HFF-Myc (cell line): Measurements from ENCODE around the gene SMYD3.

Experiments used
- DNase-seq: peaks from one replicate; pipeline ENCODE4 v3.0.0-alpha.2; 2011; ENCODE audit warnings: low read depth; ENCODE audit errors: extremely low read depth
- H3K4me3 ChIP-seq: replicated peaks from 2 replicates; pipeline ENCODE4 v1.5.1; 2011; ENCODE audit warnings: low read depth, mild to moderate bottlenecking, control low read depth, low read length
- TF ChIP-seq, protein P1 (sequence below): IDR thresholded peaks from 2 replicates; pipeline ENCODE4 v1.5.1; 2012; ENCODE audit warnings: mild to moderate bottlenecking, low read depth, low read length, control low read depth; ENCODE audit errors: missing control alignments

SMYD3 gene

DNA sequence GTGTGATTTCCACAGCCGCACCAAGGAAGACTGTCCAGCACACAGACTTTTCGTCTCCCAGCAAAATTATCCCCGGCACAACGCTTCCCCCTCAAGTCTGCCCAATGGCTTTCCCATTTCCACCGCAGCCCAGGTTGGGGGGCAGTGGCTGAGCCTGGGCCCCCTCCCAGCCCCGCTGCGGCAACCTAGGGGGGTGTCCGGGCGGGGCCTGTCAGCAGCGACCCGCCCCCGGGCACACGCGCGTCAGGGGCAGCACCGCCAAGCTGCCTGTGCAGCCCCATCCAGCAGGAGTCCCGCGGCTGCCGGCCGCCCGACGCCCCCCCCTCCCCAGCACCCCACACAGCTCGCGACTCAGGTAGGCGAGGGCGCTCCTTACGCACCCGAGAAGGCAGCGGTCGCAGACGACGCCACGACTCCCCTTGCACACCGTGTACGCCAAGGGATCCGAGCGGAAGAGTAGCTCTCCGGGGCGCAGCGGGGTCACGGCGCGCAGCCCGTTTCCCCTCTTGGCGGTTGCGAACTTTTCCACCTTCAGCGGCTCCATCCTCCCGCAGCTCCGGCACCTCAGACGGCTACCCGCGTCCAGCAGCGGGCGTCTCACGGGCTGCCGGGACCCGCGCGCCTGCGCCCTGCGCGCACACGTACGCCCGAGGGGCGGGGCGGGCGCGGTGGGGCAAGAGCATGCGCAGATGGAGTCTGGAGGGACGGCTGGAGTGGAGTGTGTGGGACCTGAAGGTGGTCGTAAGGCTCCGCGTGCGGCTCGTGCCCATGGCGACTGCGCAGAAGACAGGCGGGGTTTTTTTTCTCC is at the start of gene SMYD3:
Gene SMYD3, minus strand, starts transcription at position 606 of the 808 bp plus-strand sequence.
- H3K4me3 ChIP-seq = peak within 1 kb of the TSS; percentile 71
- TF ChIP-seq, protein P1, sequence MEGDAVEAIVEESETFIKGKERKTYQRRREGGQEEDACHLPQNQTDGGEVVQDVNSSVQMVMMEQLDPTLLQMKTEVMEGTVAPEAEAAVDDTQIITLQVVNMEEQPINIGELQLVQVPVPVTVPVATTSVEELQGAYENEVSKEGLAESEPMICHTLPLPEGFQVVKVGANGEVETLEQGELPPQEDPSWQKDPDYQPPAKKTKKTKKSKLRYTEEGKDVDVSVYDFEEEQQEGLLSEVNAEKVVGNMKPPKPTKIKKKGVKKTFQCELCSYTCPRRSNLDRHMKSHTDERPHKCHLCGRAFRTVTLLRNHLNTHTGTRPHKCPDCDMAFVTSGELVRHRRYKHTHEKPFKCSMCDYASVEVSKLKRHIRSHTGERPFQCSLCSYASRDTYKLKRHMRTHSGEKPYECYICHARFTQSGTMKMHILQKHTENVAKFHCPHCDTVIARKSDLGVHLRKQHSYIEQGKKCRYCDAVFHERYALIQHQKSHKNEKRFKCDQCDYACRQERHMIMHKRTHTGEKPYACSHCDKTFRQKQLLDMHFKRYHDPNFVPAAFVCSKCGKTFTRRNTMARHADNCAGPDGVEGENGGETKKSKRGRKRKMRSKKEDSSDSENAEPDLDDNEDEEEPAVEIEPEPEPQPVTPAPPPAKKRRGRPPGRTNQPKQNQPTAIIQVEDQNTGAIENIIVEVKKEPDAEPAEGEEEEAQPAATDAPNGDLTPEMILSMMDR = no peak
- peak; percentile 25 for DNase-seq

DNA sequence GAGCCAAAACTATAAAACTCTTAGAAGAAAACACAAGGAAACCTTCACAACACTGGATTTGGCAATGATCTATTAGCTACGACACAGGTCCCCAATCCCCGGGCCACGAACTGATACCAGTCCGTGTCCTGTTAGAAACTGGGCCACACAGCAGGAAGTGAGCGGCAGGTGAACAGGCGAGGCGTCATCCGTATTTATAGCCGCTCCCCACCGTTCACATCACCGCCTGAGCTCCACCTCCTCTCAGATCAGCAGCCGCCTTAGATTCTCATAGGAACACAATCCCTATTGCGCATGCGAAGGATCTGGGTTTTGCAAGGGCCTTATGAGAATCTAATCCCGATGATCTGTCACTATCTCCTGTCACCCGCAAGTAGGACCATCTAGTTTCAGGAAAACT is 47.1 kb upstream of the SMYD3 start:
- TF ChIP-seq, protein P1 = no peak
- no peak for DNase-seq
- H3K4me3 ChIP-seq = no peak overlapping the region

DNA sequence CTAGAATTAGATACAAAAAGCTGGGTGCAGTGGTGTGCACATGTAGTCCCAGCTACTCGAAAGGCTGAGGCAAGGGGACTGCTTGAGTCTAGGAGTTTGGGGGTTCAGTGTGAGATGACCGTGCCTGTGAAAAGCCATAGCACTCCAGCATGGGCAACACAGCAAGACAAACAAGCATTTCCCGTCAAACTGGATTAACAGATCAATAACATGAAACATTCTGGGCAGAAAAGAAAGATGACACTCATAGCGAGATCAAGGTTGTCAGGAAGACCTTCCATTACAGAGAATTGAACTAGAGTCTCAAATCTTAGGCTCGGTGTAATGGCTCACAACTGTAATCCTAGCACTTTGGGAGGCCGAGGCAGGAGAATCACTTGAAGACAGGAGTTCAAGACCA is 45.0 kb upstream of the SMYD3 start:
- TF ChIP-seq, protein P1 = no peak
- DNase-seq = no peak
- no peak overlapping the region for H3K4me3 ChIP-seq

DNA sequence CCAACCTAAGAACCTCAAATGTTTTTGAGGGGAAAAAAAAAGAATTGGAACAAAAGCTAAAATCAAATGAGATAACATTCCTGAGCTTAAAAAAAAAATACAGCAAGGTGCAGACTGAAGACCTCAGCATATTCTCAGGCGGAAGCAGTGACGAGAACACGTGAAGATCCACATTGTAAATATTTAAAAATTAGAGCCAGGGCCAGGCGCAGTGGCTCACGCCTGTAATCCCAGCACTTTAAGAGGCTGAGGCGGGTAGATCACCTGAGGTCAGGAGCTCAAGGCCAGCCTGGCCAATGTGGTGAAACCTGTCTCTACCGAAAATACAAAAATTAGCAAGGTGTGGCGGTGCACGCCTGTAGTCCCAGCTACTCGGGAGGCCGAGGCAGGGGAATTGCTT is 43.3 kb upstream of the SMYD3 start:
- TF ChIP-seq, protein P1 = no peak
- no peak for DNase-seq

DNA sequence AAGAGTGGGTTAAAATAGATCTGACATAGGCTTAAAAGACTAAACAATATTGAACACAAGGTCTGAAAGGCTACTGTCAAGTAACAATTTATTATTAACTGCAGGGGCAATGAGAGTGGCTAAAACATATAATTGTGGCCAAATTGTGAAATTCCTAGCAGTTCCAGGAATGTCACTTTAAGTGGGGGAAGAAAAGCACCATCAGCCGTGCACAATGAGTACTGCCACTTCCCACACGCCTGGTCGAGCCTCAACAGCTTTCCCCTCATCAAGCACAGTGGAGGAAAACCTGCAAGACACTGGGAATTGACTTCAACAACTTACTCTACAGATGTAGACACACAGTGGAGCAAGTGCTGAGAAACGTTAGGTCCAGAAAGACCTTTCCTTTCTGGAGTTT is 42.6 kb upstream of the SMYD3 start:
- H3K4me3 ChIP-seq = no peak overlapping the region
- DNase-seq = no peak
- TF ChIP-seq, protein P1 = no peak

More for the DNA sequence above, 43.3 kb upstream of the SMYD3 start:
- no peak overlapping the region for H3K4me3 ChIP-seq

DNA sequence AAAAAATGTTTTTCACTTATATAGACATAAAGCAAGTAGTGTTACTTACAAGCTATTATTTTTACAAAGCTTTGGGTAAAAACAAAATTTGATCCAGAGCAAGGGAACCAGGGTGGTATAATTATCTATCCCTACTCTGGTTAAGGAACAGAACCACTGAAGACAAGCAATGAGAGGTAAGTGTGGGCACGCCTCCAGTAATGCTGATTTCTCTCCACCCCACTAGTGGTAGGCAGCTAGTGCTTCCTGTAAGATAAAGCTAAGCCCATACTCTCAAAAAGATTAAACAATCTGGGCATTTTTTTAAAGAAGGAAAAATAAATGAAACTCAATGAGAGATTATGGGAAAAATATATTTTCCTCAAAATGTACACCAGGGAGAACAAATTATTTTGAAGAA is 36.9 kb upstream of the SMYD3 start:
- H3K4me3 ChIP-seq = no peak overlapping the region
- TF ChIP-seq, protein P1 = no peak
- no peak for DNase-seq
